ENCODE data around the gene KCTD21.
A peak's percentile ranks its signal among the peaks of the same experiment; 100 is the strongest.

The KCTD21 gene

DNA sequence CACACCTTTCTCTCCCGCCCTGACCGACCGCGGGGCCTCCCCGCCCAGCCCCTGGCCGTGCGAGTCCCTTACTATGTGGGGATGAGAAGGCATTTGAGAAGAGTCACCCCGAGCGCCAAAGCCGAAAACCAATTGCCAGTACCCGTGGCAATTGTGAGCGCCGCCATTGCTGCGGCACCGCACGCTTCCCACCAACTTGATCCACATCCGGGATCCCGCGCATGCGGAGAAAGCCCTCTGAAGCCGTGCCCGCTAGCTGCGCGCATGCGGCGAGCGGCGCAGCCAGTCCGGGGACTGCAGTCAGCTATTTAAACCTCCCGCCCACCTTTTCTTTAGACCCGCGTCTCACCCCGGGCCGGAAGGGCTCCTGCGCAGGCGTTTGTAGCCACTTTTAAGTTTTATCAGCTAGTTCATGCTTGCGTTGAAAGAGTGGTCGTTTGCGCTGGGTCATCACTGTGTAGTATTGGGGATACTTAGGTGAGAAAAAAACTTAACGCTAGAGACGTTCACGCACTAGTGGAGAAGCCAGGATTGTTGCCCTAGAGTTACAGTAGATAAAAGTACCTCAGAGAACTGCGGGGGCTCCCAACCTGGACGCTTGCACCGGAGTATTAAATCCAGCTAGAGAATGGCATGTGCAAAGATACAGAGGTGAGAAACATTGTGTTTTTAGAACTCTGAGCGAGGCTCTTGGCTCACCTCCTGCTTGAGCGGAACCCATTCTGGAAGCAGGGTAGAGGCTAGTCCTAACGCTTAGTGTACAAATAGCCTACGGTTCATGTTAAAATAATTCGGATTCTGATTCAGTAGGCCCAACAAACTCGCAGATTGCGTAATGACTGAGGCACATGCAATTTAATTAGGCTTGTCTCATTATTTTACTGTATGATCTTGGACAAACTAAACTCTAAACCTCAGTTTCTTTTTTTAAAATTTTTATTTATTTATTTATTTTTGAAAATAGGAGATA lies 48.7 kb downstream of the KCTD21 start, which contains the start of gene ALG8:
TSS of gene ALG8 (minus strand) at position 205 of the 970 bp plus-strand sequence. CDS start at position 167, 38 bp downstream.
- TF ChIP-seq EZH2phosphoT487 (IDR thresholded peaks at IDR 0.05; ENCODE audit: borderline replicate concordance) = no peak
- no peak for TF ChIP-seq CTCF (conservative IDR thresholded peaks at IDR 0.05; ENCODE audit: low read length)
- Histone ChIP-seq H3K4me1 (ENCODE audit: insufficient read depth, low read length, poor library complexity, severe bottlenecking) (peaks cover 16% of the 10 kb centered on the region), H2AFZ (ENCODE audit: low read length) (peak within 1 kb of the TSS; percentile 90), H3K79me2 (ENCODE audit: insufficient read depth, low read length) (peaks cover 26% of the 10 kb centered on the region), H3K36me3 (ENCODE audit: insufficient read depth, low read length) (no peaks in the 10 kb centered on the region), H3F3A (ENCODE audit: low read depth) (no peaks in the 10 kb centered on the region), H4K20me1 (ENCODE audit: insufficient read depth, low read length, poor library complexity, severe bottlenecking) (no peaks in the 10 kb centered on the region), H3K9me3 (ENCODE audit: insufficient read depth, low read depth, low read length) (no peaks in the 10 kb centered on the region), H3K4me3 (ENCODE audit: low read length, poor library complexity, severe bottlenecking) (peak within 1 kb of the TSS; percentile 89), H3K9me2 (replicated peaks; ENCODE audit: low read depth, low read length) (no peaks in the 10 kb centered on the region), H3K27me3 (ENCODE audit: insufficient read depth, low read length, poor library complexity, severe bottlenecking) (no peaks in the 10 kb centered on the region), H3K9ac (ENCODE audit: low read depth, low read length, poor library complexity, severe bottlenecking) (peak within 1 kb of the TSS; percentile 83), H3K4me2 (ENCODE audit: low read depth, low read length, poor library complexity, severe bottlenecking) (peak within 1 kb of the TSS; percentile 85)

DNA sequence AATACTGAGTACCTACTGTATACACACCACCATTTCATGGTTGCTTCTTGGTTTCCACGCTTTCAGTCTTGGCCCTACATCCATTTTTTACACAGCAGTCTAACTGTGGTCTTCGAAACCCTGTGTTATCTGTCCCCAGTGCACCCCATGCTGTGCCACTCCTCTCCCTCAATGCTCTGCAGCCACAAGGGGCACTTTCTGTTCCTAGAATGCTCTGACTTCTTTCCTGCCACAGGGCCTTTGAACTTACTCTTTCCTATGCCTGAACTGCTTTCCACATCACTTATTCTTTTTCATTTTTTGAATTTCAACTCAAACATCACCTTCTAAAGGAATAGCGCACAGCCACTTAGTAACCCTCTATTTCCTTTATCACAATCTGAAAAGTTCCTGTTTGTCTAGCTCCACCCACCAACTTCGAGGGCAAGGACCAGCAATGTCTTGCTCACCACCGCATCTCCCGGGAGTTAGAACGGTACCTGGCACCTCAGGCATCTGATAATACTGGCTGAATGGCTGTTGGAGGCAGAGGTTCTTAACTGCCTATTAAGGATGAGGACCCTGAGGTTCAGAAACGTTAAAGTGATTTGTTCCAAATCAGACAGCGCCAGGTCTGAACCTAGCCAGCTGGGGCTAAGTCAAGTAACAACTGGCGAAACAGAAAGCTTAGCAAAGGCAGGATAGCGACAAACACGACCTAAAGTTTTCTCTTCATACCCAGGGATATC lies 49.6 kb downstream of the KCTD21 start:
- Histone ChIP-seq H4K20me1 (ENCODE audit: insufficient read depth, low read length, poor library complexity, severe bottlenecking) (no peaks in the 10 kb centered on the region), H3K9ac (ENCODE audit: low read depth, low read length, poor library complexity, severe bottlenecking) (peak overlapping the region; percentile 83), H3K27me3 (ENCODE audit: insufficient read depth, low read length, poor library complexity, severe bottlenecking) (no peaks in the 10 kb centered on the region), H2AFZ (ENCODE audit: low read length) (peak overlapping the region; percentile 90), H3K4me1 (ENCODE audit: insufficient read depth, low read length, poor library complexity, severe bottlenecking) (peaks cover 16% of the 10 kb centered on the region), H3K4me3 (ENCODE audit: low read length, poor library complexity, severe bottlenecking) (peak overlapping the region; percentile 89), H3K9me2 (replicated peaks; ENCODE audit: low read depth, low read length) (no peaks in the 10 kb centered on the region), H3K36me3 (ENCODE audit: insufficient read depth, low read length) (no peaks in the 10 kb centered on the region), H3K79me2 (ENCODE audit: insufficient read depth, low read length) (peaks cover 26% of the 10 kb centered on the region), H3K4me2 (ENCODE audit: low read depth, low read length, poor library complexity, severe bottlenecking) (peak overlapping the region; percentile 85), H3K9me3 (ENCODE audit: insufficient read depth, low read depth, low read length) (no peaks in the 10 kb centered on the region), H3F3A (ENCODE audit: low read depth) (no peaks in the 10 kb centered on the region)
- TF ChIP-seq CTCF (conservative IDR thresholded peaks at IDR 0.05; ENCODE audit: low read length) = peak; percentile 34; the same call in 1 of the 2 replicates
- TF ChIP-seq EZH2phosphoT487 (IDR thresholded peaks at IDR 0.05; ENCODE audit: borderline replicate concordance) = no peak

GRCh38 chr11:78138291-78138690 lies 50.1 kb downstream of the KCTD21 start:
- Histone ChIP-seq H3K9me2 (replicated peaks; ENCODE audit: low read depth, low read length) (no peaks in the 10 kb centered on the region), H3K36me3 (ENCODE audit: insufficient read depth, low read length) (no peaks in the 10 kb centered on the region), H3K4me1 (ENCODE audit: insufficient read depth, low read length, poor library complexity, severe bottlenecking) (peaks cover 16% of the 10 kb centered on the region), H3K9ac (ENCODE audit: low read depth, low read length, poor library complexity, severe bottlenecking) (peak overlapping the region; percentile 83), H3K4me3 (ENCODE audit: low read length, poor library complexity, severe bottlenecking) (peak overlapping the region; percentile 89), H3F3A (ENCODE audit: low read depth) (no peaks in the 10 kb centered on the region), H3K4me2 (ENCODE audit: low read depth, low read length, poor library complexity, severe bottlenecking) (peak overlapping the region; percentile 85), H3K79me2 (ENCODE audit: insufficient read depth, low read length) (peaks cover 26% of the 10 kb centered on the region), H2AFZ (ENCODE audit: low read length) (no peak overlapping the region), H3K27me3 (ENCODE audit: insufficient read depth, low read length, poor library complexity, severe bottlenecking) (no peaks in the 10 kb centered on the region), H3K9me3 (ENCODE audit: insufficient read depth, low read depth, low read length) (no peaks in the 10 kb centered on the region), H4K20me1 (ENCODE audit: insufficient read depth, low read length, poor library complexity, severe bottlenecking) (no peaks in the 10 kb centered on the region)
- TF ChIP-seq CTCF (conservative IDR thresholded peaks at IDR 0.05; ENCODE audit: low read length) = no peak
- no peak for TF ChIP-seq EZH2phosphoT487 (IDR thresholded peaks at IDR 0.05; ENCODE audit: borderline replicate concordance)

Data from Loucy (cell line).